HS-5 (cell line): ENCODE data around the gene EFCAB6.

ENCODE experiments used
- DNase-seq: peaks from one replicate; pipeline ENCODE4 v3.0.0-alpha.2; 2012; ENCODE audit warnings: low read depth

Gene EFCAB6

DNA sequence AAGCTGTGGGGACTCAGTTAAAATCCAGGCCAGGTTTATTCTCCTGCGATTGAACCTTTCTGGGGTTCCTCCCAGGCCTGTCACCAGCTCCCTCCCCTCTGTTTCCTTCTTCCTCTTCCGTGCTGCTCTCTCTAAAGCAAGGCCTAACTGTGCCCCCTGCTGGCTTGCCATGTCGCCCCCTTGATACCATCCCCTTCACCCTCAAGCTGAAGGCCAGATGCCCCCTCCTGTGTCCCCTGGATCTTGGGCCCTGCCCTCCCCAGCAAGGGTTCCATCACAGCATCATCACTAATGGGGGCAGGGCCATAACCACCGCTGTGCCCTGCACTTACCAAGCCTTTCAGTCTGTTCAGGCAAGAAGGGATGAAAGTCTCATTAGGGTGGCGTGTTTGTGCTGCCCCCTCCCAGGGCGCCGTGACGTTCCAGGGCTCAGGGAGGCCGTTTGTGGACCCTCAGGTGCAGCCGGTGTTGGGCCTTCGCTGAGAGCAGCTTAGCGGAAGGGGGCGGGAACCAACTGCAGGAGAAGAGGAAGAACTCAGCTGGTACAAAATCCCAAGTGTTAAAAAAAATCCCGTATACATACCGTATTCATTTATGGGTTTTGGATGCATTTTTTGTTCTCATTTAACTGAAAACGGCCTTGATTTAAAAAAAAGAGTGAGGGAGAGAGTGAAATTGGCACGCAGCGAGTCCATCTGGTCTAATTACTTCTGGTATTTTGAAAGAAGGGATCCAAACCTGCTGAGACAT, 330.4 kb downstream of the EFCAB6 start:
- DNase-seq, result no peak

DNA sequence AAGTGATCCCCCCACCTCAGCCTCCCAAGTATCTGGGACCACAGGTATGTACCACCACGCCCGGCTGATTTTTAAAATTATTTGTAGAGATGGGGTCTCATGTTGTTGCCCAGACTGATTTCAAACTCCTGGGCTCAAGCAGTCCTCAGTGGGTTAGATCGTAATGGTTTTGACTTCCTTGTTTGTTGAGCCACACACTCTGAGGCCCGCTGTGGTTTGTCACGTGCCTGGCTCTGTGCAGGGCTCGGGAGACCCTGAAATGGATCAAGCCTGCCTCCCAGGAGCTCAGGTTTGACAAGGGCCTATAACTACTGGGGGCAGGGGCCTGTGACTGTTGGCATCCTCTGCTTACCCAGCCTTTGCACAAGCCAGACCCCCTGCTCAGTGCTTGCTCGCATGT, 332.1 kb downstream of the EFCAB6 start:
- DNase-seq, result no peak

DNA sequence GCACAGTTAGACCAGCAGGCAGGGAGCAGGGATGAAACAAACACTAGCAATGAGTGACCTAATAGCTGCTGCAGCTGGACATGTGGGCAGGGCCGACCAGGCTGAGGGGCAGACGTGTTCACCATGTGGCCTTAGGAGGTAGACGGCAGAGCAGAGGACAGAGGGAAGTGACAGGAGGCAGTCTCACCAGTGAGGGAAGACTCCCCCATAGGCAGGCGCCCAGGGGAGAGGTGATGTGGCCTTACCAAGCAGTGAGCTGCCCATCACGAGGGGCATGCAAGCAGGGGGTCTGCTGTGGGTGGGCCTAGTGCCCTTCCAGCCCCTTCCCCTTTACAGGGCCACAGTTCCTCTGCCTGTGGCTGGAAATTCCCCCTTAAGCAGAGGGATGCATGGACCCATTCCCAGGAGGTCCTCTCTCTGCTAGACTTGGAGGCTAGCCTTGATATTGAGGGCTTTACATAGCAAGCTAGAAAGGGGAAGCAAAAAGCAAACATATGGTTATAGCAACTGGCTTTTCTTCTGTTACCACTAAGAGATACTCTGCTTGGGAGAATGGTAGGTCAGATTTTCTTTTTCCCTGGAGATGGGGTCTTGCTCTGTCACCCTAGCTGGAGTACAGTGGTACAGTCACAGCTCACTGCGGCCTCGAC, 332.7 kb downstream of the EFCAB6 start:
- no peak for DNase-seq
